ENCODE data around the gene LIPI. TPM values are rescaled to one million over a fixed set of nuclear protein-coding genes. Genes with fewer than 3 reads are reported as not detected.

LIPI gene
- total and polyA plus RNA-seq, 2 of the 13 experiments (the other 11 are each of a cell fraction or from before 2014, with no cell fraction given), result not detected

- Histone ChIP-seq H4K20me1 (ENCODE audit: insufficient read depth, low read length) (no peaks in the 10 kb centered on the region), H3K4me3 (replicated peaks in 1 of 3; ENCODE audit: insufficient read depth in 1 of 3, low read depth in 2 of 3, low read length in 3 of 3) (no peak overlapping the region), H3K9ac (ENCODE audit: insufficient read depth, low read depth, low read length) (no peak overlapping the region), H3K27ac (ENCODE audit: extremely low read length, insufficient read depth, low read length) (no peak overlapping the region), H3K36me3 (replicated peaks in 1 of 2; ENCODE audit: control insufficient read depth in 1 of 2, insufficient read depth in 2 of 2, low read length in 2 of 2) (no peaks in the 10 kb centered on the region), H3K4me2 (ENCODE audit: low read depth, low read length) (no peak overlapping the region), H3K27me3 (ENCODE audit: control insufficient read depth in 1 of 2, insufficient read depth in 2 of 2, low read length in 2 of 2) (no peaks in the 10 kb centered on the region), H3K4me1 (ENCODE audit: insufficient read depth, low read length) (no peaks in the 10 kb centered on the region), H3K79me2 (ENCODE audit: insufficient read depth, low read length) (no peaks in the 10 kb centered on the region), H2AFZ (ENCODE audit: low read length) (no peak overlapping the region), H3K9me3 (ENCODE audit: low read length) (no peaks in the 10 kb centered on the region)
- DNase-seq (ENCODE audit: low spot score) (no peak), ATAC-seq (no peak), FAIRE-seq (no peak)
- ChIA-PET CTCF (ENCODE audit: low intra/inter-chr PET ratio, low total read pairs) (no interaction called here), POLR2A (no interaction called here)
- intact Hi-C loops (cut with micrococcal nuclease; ENCODE audit: unreplicated experiment) (no loop called here), in situ Hi-C loops (cut with HindIII; ENCODE audit: extremely low pct_ligation_motif_present, low pct_unique_long_range_greater_than_20kb) (no loop called here)
- BruUV-seq (replicated peaks), result no TSS peak
- TF ChIP-seq ZBTB42 (CRISPR knock-in tag; IDR thresholded peaks at IDR 0.05), result no peak
- TF ChIP-seq ZNF562 (CRISPR knock-in tag; IDR thresholded peaks at IDR 0.05; ENCODE audit: borderline replicate concordance), result no peak
- TF ChIP-seq TCF7L2 (IDR thresholded peaks at IDR 0.05; ENCODE audit: low read depth, low read length), result no peak
- no peak for TF ChIP-seq ZNF576 (CRISPR knock-in tag; IDR thresholded peaks at IDR 0.05)
- no peak for TF ChIP-seq ZBTB38 (CRISPR knock-in tag; IDR thresholded peaks at IDR 0.05)
- no peak for TF ChIP-seq RBM22 (optimal IDR thresholded peaks at IDR 0.05; ENCODE audit: low read length)
- no peak for TF ChIP-seq ZMAT5 (CRISPR knock-in tag; IDR thresholded peaks at IDR 0.05; ENCODE audit: borderline replicate concordance, low read depth)
- no peak for TF ChIP-seq ISX (CRISPR knock-in tag; conservative IDR thresholded peaks at IDR 0.05)
- TF ChIP-seq JUND (CRISPR knock-in tag; IDR thresholded peaks at IDR 0.05), result no peak
- TF ChIP-seq ZKSCAN8 (CRISPR knock-in tag; IDR thresholded peaks at IDR 0.05; ENCODE audit: borderline replicate concordance), result no peak
- no peak for TF ChIP-seq ZNF333 (CRISPR knock-in tag; IDR thresholded peaks at IDR 0.05; ENCODE audit: borderline replicate concordance)
- TF ChIP-seq ZNF512 (CRISPR knock-in tag; IDR thresholded peaks at IDR 0.05), result no peak
- no peak for TF ChIP-seq HIC2 (CRISPR knock-in tag; IDR thresholded peaks at IDR 0.05; ENCODE audit: low read depth)
- no peak for TF ChIP-seq NFRKB (IDR thresholded peaks at IDR 0.05)
- no peak for TF ChIP-seq FOXO4 (CRISPR knock-in tag; conservative IDR thresholded peaks at IDR 0.05)
- TF ChIP-seq ZMYM2 (CRISPR knock-in tag; IDR thresholded peaks at IDR 0.05), result no peak
- no peak for TF ChIP-seq ZBTB3 (CRISPR knock-in tag; IDR thresholded peaks at IDR 0.05; ENCODE audit: borderline replicate concordance, low read depth)
- no peak for TF ChIP-seq IKZF1 (IDR thresholded peaks at IDR 0.05)
Measured at GRCh38 chr21:14213164-14213563, 2.4 kb upstream of the LIPI start.

All from HepG2 (cell line).